Loucy (cell line): Measurements from ENCODE around the gene TAGLN2.

Source experiments
- H2AFZ ChIP-seq: fragments of 200-600 bp; sonication (generic); 2 replicates; pipeline ENCODE4 v1.6.0; 2016; ENCODE audit warnings: antibody characterized with exemption, mild to moderate bottlenecking, low read length, moderate library complexity
- H3F3A ChIP-seq: fragments of 200-600 bp; 2 replicates; pipeline ENCODE4 v1.6.0; 2016; ENCODE audit warnings: antibody characterized with exemption, low read depth, mild to moderate bottlenecking
- H3K27me3 ChIP-seq: fragments of 200-600 bp; sonication (generic); 2 replicates; pipeline ENCODE4 v1.6.1; 2014; ENCODE audit warnings: low read length, mild to moderate bottlenecking; ENCODE audit not compliant: insufficient read depth, poor library complexity, severe bottlenecking
- H3K36me3 ChIP-seq: fragments of 200-600 bp; sonication (generic); 2 replicates; pipeline ENCODE4 v1.6.1; 2016; ENCODE audit warnings: low read length; ENCODE audit not compliant: insufficient read depth
- H3K4me1 ChIP-seq: fragments of 200-600 bp; sonication (generic); 2 replicates; pipeline ENCODE4 v1.5.1; 2014; ENCODE audit warnings: low read length, mild to moderate bottlenecking; ENCODE audit not compliant: insufficient read depth, poor library complexity, severe bottlenecking
- H3K4me2 ChIP-seq: fragments of 200-600 bp; sonication (generic); 2 replicates; pipeline ENCODE4 v1.6.0; 2014; ENCODE audit warnings: antibody characterized with exemption, low read length, low read depth, mild to moderate bottlenecking; ENCODE audit not compliant: poor library complexity, severe bottlenecking
- H3K4me3 ChIP-seq: fragments of 200-600 bp; sonication (generic); 2 replicates; pipeline ENCODE4 v1.5.1; 2014; ENCODE audit warnings: low read length, mild to moderate bottlenecking, mixed read lengths; ENCODE audit not compliant: poor library complexity, severe bottlenecking
- H3K79me2 ChIP-seq: fragments of 200-600 bp; sonication (generic); 2 replicates; pipeline ENCODE4 v1.6.1; 2014; ENCODE audit warnings: low read length; ENCODE audit not compliant: insufficient read depth
- H3K9ac ChIP-seq: fragments of 200-600 bp; sonication (generic); 2 replicates; pipeline ENCODE4 v1.6.0; 2014; ENCODE audit warnings: mild to moderate bottlenecking, low read depth, low read length, moderate library complexity; ENCODE audit not compliant: poor library complexity, severe bottlenecking
- H3K9me2 ChIP-seq: fragments of 200-600 bp; sonication (generic); replicated peaks from 2 replicates; pipeline ENCODE4 v1.6.1; 2016; ENCODE audit warnings: low read depth, low read length, mixed read lengths
- H3K9me3 ChIP-seq: fragments of 200-600 bp; sonication (generic); 2 replicates; pipeline ENCODE4 v1.6.1; 2014; ENCODE audit warnings: mild to moderate bottlenecking, antibody characterized with exemption, low read length, low read depth; ENCODE audit not compliant: insufficient read depth
- H4K20me1 ChIP-seq: fragments of 200-600 bp; sonication (generic); 2 replicates; pipeline ENCODE4 v1.6.0; 2014; ENCODE audit warnings: antibody characterized with exemption, low read length, mild to moderate bottlenecking; ENCODE audit not compliant: insufficient read depth, poor library complexity, severe bottlenecking
- EZH2phosphoT487 ChIP-seq: fragments of 200-600 bp; IDR thresholded peaks from 2 replicates; pipeline ENCODE4 v1.6.1; 2018; ENCODE audit warnings: antibody characterized with exemption, mild to moderate bottlenecking, moderate library complexity, borderline replicate concordance
- TF ChIP-seq, protein P1 (sequence below): fragments of 200-600 bp; sonication (generic); conservative IDR thresholded peaks from 2 replicates; pipeline ENCODE4 v1.5.1; 2014; ENCODE audit warnings: mild to moderate bottlenecking, antibody characterized with exemption, low read length

TAGLN2 gene

GRCh38 chr1:159924791-159925718 lies at the start of gene TAGLN2:
TAGLN2 (minus strand) TSS chr1:159925507; CDS start chr1:159920509, 4,998 bp downstream.
- H2AFZ ChIP-seq: peak within 1 kb of the TSS; percentile 77
- H3K9me3 ChIP-seq: no peaks in the 10 kb centered on the region
- H3K79me2 ChIP-seq: peaks cover 65% of the 10 kb centered on the region
- H3K36me3 ChIP-seq: peaks cover 11% of the 10 kb centered on the region; the same call in 1 of the 2 replicates
- peak within 1 kb of the TSS; percentile 91 for H3K4me3 ChIP-seq
- H3K9me2 ChIP-seq: no peaks in the 10 kb centered on the region
- no peak for TF ChIP-seq EZH2phosphoT487
- H3K4me2 ChIP-seq: peak within 1 kb of the TSS; percentile 99
- peak within 1 kb of the TSS; percentile 96 for H3K9ac ChIP-seq
- peaks cover 8% of the 10 kb centered on the region for H3K27me3 ChIP-seq
- H4K20me1 ChIP-seq: peaks cover 51% of the 10 kb centered on the region
- peaks cover 41% of the 10 kb centered on the region for H3K4me1 ChIP-seq
- H3F3A ChIP-seq: no peaks in the 10 kb centered on the region

DNA sequence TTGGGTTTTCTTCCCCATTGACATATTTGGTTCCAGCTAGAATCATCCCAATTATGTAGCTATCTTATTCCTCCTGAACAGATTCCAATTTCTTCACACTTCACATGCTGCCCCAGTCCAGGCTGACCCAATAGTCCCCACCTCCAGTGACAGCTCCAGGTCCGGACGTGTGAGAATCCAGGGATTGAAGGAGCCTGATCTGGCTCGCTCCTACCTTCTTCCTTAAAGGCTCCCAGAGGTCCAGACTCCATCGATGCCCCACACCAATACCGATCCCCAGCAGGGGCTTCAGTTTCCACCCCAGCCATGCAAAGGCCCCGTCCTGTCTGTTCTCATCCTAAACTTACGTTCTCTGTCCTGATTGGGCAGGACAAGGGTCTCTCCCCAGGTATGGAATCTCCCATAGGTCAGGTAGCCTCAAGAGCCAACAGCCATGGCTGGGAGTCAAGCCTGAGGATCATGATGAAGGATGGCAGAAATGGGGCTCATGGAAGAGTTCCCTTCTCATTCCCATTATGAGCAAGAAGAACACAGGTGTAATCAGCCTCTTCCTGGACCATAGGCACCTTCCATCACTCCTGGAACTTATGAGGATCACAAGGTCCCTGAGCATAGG lies 49.2 kb upstream of the TAGLN2 start:
- Histone ChIP-seq H3K9me3 (no peaks in the 10 kb centered on the region), H3K9me2 (no peaks in the 10 kb centered on the region), H2AFZ (no peak overlapping the region), H4K20me1 (no peaks in the 10 kb centered on the region), H3K9ac (no peak overlapping the region), H3K27me3 (peaks cover 9% of the 10 kb centered on the region), H3F3A (no peaks in the 10 kb centered on the region), H3K79me2 (no peaks in the 10 kb centered on the region), H3K4me2 (no peak overlapping the region), H3K4me3 (no peak overlapping the region), H3K4me1 (no peaks in the 10 kb centered on the region), H3K36me3 (no peaks in the 10 kb centered on the region)
- no peak for TF ChIP-seq EZH2phosphoT487
- TF ChIP-seq, protein P1, sequence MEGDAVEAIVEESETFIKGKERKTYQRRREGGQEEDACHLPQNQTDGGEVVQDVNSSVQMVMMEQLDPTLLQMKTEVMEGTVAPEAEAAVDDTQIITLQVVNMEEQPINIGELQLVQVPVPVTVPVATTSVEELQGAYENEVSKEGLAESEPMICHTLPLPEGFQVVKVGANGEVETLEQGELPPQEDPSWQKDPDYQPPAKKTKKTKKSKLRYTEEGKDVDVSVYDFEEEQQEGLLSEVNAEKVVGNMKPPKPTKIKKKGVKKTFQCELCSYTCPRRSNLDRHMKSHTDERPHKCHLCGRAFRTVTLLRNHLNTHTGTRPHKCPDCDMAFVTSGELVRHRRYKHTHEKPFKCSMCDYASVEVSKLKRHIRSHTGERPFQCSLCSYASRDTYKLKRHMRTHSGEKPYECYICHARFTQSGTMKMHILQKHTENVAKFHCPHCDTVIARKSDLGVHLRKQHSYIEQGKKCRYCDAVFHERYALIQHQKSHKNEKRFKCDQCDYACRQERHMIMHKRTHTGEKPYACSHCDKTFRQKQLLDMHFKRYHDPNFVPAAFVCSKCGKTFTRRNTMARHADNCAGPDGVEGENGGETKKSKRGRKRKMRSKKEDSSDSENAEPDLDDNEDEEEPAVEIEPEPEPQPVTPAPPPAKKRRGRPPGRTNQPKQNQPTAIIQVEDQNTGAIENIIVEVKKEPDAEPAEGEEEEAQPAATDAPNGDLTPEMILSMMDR: no peak

- H3K36me3 ChIP-seq: no peaks in the 10 kb centered on the region
- no peaks in the 10 kb centered on the region for H3F3A ChIP-seq
- H3K27me3 ChIP-seq: peaks cover 9% of the 10 kb centered on the region
- H4K20me1 ChIP-seq: no peaks in the 10 kb centered on the region
- no peak for TF ChIP-seq EZH2phosphoT487
- H2AFZ ChIP-seq: no peak overlapping the region
- no peaks in the 10 kb centered on the region for H3K9me3 ChIP-seq
- no peaks in the 10 kb centered on the region for H3K4me1 ChIP-seq
- no peak overlapping the region for H3K4me3 ChIP-seq
- H3K79me2 ChIP-seq: no peaks in the 10 kb centered on the region
- H3K4me2 ChIP-seq: no peak overlapping the region
- H3K9me2 ChIP-seq: no peaks in the 10 kb centered on the region
- no peak overlapping the region for H3K9ac ChIP-seq
Observed at GRCh38 chr1:159973350-159973940, 48.1 kb upstream of the TAGLN2 start.
